ENCODE data around the gene TNFRSF8. TPM values are rescaled to one million over a fixed set of nuclear protein-coding genes. Genes with fewer than 3 reads are reported as not detected.

TNFRSF8 gene
- total RNA-seq, 2 donors from 2014 or later = 3.0 to 6.0 TPM

GRCh38 chr1:12142141-12142823, 79.2 kb downstream of the TNFRSF8 start:
- no peaks in the 10 kb centered on the region for H3K36me3 ChIP-seq
- no peak for DNase-seq (ENCODE audit: low spot score)
- TF ChIP-seq, protein P1, sequence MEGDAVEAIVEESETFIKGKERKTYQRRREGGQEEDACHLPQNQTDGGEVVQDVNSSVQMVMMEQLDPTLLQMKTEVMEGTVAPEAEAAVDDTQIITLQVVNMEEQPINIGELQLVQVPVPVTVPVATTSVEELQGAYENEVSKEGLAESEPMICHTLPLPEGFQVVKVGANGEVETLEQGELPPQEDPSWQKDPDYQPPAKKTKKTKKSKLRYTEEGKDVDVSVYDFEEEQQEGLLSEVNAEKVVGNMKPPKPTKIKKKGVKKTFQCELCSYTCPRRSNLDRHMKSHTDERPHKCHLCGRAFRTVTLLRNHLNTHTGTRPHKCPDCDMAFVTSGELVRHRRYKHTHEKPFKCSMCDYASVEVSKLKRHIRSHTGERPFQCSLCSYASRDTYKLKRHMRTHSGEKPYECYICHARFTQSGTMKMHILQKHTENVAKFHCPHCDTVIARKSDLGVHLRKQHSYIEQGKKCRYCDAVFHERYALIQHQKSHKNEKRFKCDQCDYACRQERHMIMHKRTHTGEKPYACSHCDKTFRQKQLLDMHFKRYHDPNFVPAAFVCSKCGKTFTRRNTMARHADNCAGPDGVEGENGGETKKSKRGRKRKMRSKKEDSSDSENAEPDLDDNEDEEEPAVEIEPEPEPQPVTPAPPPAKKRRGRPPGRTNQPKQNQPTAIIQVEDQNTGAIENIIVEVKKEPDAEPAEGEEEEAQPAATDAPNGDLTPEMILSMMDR (IDR thresholded peaks at IDR 0.05) = no peak
- peaks cover 0 to 21% of the 10 kb centered on the region in 2 donors for H3K4me1 ChIP-seq
- no peaks in the 10 kb centered on the region for H3K9me3 ChIP-seq
- H3K27me3 ChIP-seq = no peaks in the 10 kb centered on the region
- peak overlapping the region; percentile 58 to 63 for H3K27ac ChIP-seq
- no peak overlapping the region for H3K4me3 ChIP-seq

GRCh38 chr1:12142891-12143630, 80.0 kb downstream of the TNFRSF8 start:
- Histone ChIP-seq H3K27ac (peak overlapping the region; percentile 58 to 63), H3K27me3 (no peaks in the 10 kb centered on the region), H3K9me3 (no peaks in the 10 kb centered on the region), H3K4me1 (peaks cover 0 to 29% of the 10 kb centered on the region in 2 donors), H3K4me3 (no peak overlapping the region), H3K36me3 (no peaks in the 10 kb centered on the region)
- DNase-seq (ENCODE audit: low spot score) = no peak
- TF ChIP-seq, protein P1 (IDR thresholded peaks at IDR 0.05) = no peak

- H3K4me1 ChIP-seq = peaks cover 0 to 35% of the 10 kb centered on the region in 2 donors
- TF ChIP-seq, protein P1 (IDR thresholded peaks at IDR 0.05) = peak in 1 of 2 donors; percentile 27
- DNase-seq (ENCODE audit: low spot score) = peak; percentile 95
- H3K27ac ChIP-seq = peak overlapping the region; percentile 58 to 63
- H3K9me3 ChIP-seq = no peaks in the 10 kb centered on the region
- no peaks in the 10 kb centered on the region for H3K27me3 ChIP-seq
- H3K36me3 ChIP-seq = no peaks in the 10 kb centered on the region
- no peak overlapping the region for H3K4me3 ChIP-seq
Measured at GRCh38 chr1:12143631-12144155, 80.6 kb downstream of the TNFRSF8 start.

GRCh38 chr1:12144236-12144635, 81.1 kb downstream of the TNFRSF8 start:
- TF ChIP-seq, protein P1 (IDR thresholded peaks at IDR 0.05) = no peak
- no peak overlapping the region for H3K4me3 ChIP-seq
- H3K36me3 ChIP-seq = no peaks in the 10 kb centered on the region
- peaks cover 0 to 39% of the 10 kb centered on the region in 2 donors for H3K4me1 ChIP-seq
- no peaks in the 10 kb centered on the region for H3K27me3 ChIP-seq
- DNase-seq (ENCODE audit: low spot score) = no peak
- H3K27ac ChIP-seq = peak overlapping the region; percentile 58 to 63
- no peaks in the 10 kb centered on the region for H3K9me3 ChIP-seq

- H3K27ac ChIP-seq = no peak overlapping the region
- peaks cover 0 to 41% of the 10 kb centered on the region in 2 donors for H3K4me1 ChIP-seq
- no peak overlapping the region for H3K4me3 ChIP-seq
- H3K36me3 ChIP-seq = no peaks in the 10 kb centered on the region
- TF ChIP-seq, protein P1 (IDR thresholded peaks at IDR 0.05) = no peak
- no peaks in the 10 kb centered on the region for H3K27me3 ChIP-seq
- DNase-seq (ENCODE audit: low spot score) = no peak
- peaks cover 0 to 5% of the 10 kb centered on the region in 2 donors for H3K9me3 ChIP-seq
Measured at GRCh38 chr1:12144969-12145368, 81.9 kb downstream of the TNFRSF8 start.
